ENCODE data around the gene RAD51B.

- TF ChIP-seq REST (IDR thresholded peaks at IDR 0.05; ENCODE audit: low read depth): no peak
- TF ChIP-seq CTCF (IDR thresholded peaks at IDR 0.05 in 2 of 3, conservative IDR thresholded peaks at IDR 0.05 in 1 of 3; ENCODE audit: borderline replicate concordance in 1 of 3, insufficient read depth in 1 of 3, low read depth in 2 of 3, low read length in 2 of 3): no peak
- no peak for TF ChIP-seq POLR2AphosphoS5 (IDR thresholded peaks at IDR 0.05; ENCODE audit: low read depth, low read length)
- no peak for TF ChIP-seq POLR2A (IDR thresholded peaks at IDR 0.05; ENCODE audit: borderline replicate concordance, extremely low read depth, insufficient read depth, insufficient read length)
- no peak for TF ChIP-seq ELF1 (IDR thresholded peaks at IDR 0.05; ENCODE audit: borderline replicate concordance, low read depth)
- TF ChIP-seq MAX (IDR thresholded peaks at IDR 0.05): no peak
- TF ChIP-seq EZH2 (IDR thresholded peaks at IDR 0.05): no peak
- no peak for TF ChIP-seq CEBPB (IDR thresholded peaks at IDR 0.05; ENCODE audit: low read depth)
Observed at GRCh38 chr14:68666236-68666635, 846.7 kb downstream of the RAD51B start.

Measured in HCT116 (cell line).